Fibroblast of lung (primary cell): ENCODE measurements around the gene OR6B1. TPM values are rescaled to one million over a fixed set of nuclear protein-coding genes. Genes with fewer than 3 reads are reported as not detected.

Source experiments
- DNase-seq, 2 donors: peaks; one replicate each; pipeline versions ENCODE4 v3.0.0 to v3.0.0-alpha.2; 2010; ENCODE audit warnings: low read depth in 2 of 2
- H2AFZ ChIP-seq: 2 replicates; pipeline ENCODE4 v1.5.1; 2012; ENCODE audit warnings: low read length, control low read depth, inconsistent platforms
- H3K27ac ChIP-seq: 2 replicates; pipeline ENCODE4 v1.5.1; 2011; ENCODE audit warnings: low read length, control low read depth; ENCODE audit not compliant: insufficient read depth
- H3K27me3 ChIP-seq: 2 replicates; pipeline ENCODE4 v1.5.1; 2011; ENCODE audit warnings: mild to moderate bottlenecking, low read length; ENCODE audit not compliant: control insufficient read depth, insufficient read depth
- H3K36me3 ChIP-seq: 2 replicates; pipeline ENCODE4 v1.5.1; 2011; ENCODE audit warnings: low read length; ENCODE audit not compliant: control insufficient read depth, insufficient read depth
- H3K4me1 ChIP-seq: 2 replicates; pipeline ENCODE4 v1.5.1; 2011; ENCODE audit warnings: low read length; ENCODE audit not compliant: control insufficient read depth, insufficient read depth; ENCODE audit errors: extremely low read depth
- H3K4me2 ChIP-seq: 2 replicates; pipeline ENCODE4 v1.5.1; 2011; ENCODE audit warnings: low read length, control low read depth; ENCODE audit not compliant: insufficient read depth; ENCODE audit errors: extremely low read depth
- H3K4me3 ChIP-seq, 4 experiments: fragments of 200-600 bp in 1 of 4; sonication (generic) in 1 of 4; replicated peaks in 1 of 4; 2 replicates each; pipeline ENCODE4 v1.5.1; 2011 to 2016; ENCODE audit warnings: low read length in 4 of 4, low read depth in 3 of 4, mild to moderate bottlenecking in 3 of 4, control low read depth in 2 of 4, inconsistent platforms in 1 of 4, mixed read lengths in 1 of 4; ENCODE audit not compliant: insufficient read depth in 1 of 4; ENCODE audit errors: control extremely low read depth in 1 of 4
- H3K79me2 ChIP-seq: 2 replicates; pipeline ENCODE4 v1.5.1; 2012; ENCODE audit warnings: mild to moderate bottlenecking, low read length, inconsistent platforms; ENCODE audit not compliant: control insufficient read depth, insufficient read depth
- H3K9ac ChIP-seq: 2 replicates; pipeline ENCODE4 v1.5.1; 2011; ENCODE audit warnings: mild to moderate bottlenecking, low read length, control low read depth; ENCODE audit not compliant: insufficient read depth
- H3K9me3 ChIP-seq: 2 replicates; pipeline ENCODE4 v1.5.1; 2012; ENCODE audit warnings: low read depth, low read length; ENCODE audit not compliant: control insufficient read depth, insufficient read depth
- H4K20me1 ChIP-seq: 2 replicates; pipeline ENCODE4 v1.5.1; 2011; ENCODE audit warnings: low read length; ENCODE audit not compliant: control insufficient read depth, insufficient read depth; ENCODE audit errors: extremely low read depth
- EZH2 ChIP-seq: IDR thresholded peaks from 2 replicates; pipeline ENCODE4 v1.5.1; 2012; ENCODE audit warnings: low read length, control low read depth, mild to moderate bottlenecking; ENCODE audit errors: missing control alignments
- polyA minus RNA-seq: library from RNA; depleted of rRNA, polyadenylated mRNA; stranded (reverse); fragments of >200 nt; gene quantifications from 2 replicates; pipeline ENCODE4 v1.2.3, GENCODE V29; 2011; ENCODE audit warnings: low replicate concordance
- polyA plus RNA-seq, 2 donors: library from polyadenylated mRNA; depleted of rRNA in 1 of 2; stranded (reverse) in 1 of 2; unstranded in 1 of 2; fragments of >200 nt; gene quantifications; 2 replicates each; pipeline ENCODE4 v1.2.1, GENCODE V29; 2011 to 2012; ENCODE audit warnings: missing spikeins in 1 of 2
- total RNA-seq: library from RNA; depleted of rRNA; stranded (reverse); fragments of >200 nt; gene quantifications from 2 replicates; pipeline ENCODE4 v1.2.1, GENCODE V29; 2014
- TF ChIP-seq, protein P1 (sequence below), 2 donors: IDR thresholded peaks in 1 of 2; conservative IDR thresholded peaks in 1 of 2; 1 replicate in 1 of 2; 2 replicates in 1 of 2; pipeline ENCODE4 v1.5.1; 2011 to 2012; ENCODE audit warnings: low read length in 2 of 2, control low read depth in 1 of 2, inconsistent platforms in 1 of 2, low read depth in 1 of 2, mild to moderate bottlenecking in 1 of 2

The OR6B1 gene
- total RNA-seq (not detected in 2 replicates), polyA plus RNA-seq (not detected in 2 replicates), polyA minus RNA-seq (not detected in 2 replicates)
- not detected in 2 replicates for polyA plus RNA-seq (2012)

GRCh38 chr7:144000020-144000419, at the start of gene OR6B1:
Gene OR6B1 (plus strand): TSS chr7:144000320. CDS start chr7:144003997, 3,677 bp downstream.
- Histone ChIP-seq H3K9ac (no peak within 1 kb of the TSS), H3K36me3 (no peaks in the 10 kb centered on the region), H3K4me3 (no peak within 1 kb of the TSS), H3K27me3 (no peaks in the 10 kb centered on the region), H3K4me1 (no peaks in the 10 kb centered on the region), H3K79me2 (no peaks in the 10 kb centered on the region), H4K20me1 (no peaks in the 10 kb centered on the region), H3K4me2 (peak within 1 kb of the TSS; percentile 1), H3K9me3 (no peaks in the 10 kb centered on the region), H2AFZ (no peak within 1 kb of the TSS), H3K27ac (no peak within 1 kb of the TSS)
- DNase-seq: no peak
- TF ChIP-seq EZH2: no peak
- TF ChIP-seq, protein P1, sequence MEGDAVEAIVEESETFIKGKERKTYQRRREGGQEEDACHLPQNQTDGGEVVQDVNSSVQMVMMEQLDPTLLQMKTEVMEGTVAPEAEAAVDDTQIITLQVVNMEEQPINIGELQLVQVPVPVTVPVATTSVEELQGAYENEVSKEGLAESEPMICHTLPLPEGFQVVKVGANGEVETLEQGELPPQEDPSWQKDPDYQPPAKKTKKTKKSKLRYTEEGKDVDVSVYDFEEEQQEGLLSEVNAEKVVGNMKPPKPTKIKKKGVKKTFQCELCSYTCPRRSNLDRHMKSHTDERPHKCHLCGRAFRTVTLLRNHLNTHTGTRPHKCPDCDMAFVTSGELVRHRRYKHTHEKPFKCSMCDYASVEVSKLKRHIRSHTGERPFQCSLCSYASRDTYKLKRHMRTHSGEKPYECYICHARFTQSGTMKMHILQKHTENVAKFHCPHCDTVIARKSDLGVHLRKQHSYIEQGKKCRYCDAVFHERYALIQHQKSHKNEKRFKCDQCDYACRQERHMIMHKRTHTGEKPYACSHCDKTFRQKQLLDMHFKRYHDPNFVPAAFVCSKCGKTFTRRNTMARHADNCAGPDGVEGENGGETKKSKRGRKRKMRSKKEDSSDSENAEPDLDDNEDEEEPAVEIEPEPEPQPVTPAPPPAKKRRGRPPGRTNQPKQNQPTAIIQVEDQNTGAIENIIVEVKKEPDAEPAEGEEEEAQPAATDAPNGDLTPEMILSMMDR (conservative IDR thresholded peaks at IDR 0.05 in 1 of 2, IDR thresholded peaks at IDR 0.05 in 1 of 2; ENCODE audit: low read depth in 1 of 2, low read length in 2 of 2): no peak

GRCh38 chr7:143953421-143953820, 46.7 kb upstream of the OR6B1 start:
- H2AFZ ChIP-seq: no peak overlapping the region
- no peak for DNase-seq

DNA sequence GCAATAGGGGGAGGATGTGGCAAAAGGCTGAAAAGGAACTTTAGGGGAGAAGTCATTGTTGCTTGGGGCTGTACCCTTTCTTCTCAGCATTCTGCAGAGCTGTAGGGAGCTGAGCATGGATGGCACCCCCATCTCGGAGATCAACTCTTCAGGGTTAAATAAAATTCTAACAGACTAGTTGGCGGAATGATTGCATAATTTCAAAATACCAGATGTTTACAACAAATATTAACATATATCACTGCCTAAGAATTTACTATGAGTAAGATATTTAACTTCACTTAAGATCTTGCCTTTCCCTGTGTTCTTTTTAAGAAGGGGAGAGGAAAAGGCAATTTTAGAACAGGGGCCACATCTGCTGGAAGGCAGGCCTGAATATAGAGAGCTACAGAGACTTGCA, 46.0 kb upstream of the OR6B1 start:
- no peak for DNase-seq
- H4K20me1 ChIP-seq: no peaks in the 10 kb centered on the region
- no peak overlapping the region for H3K4me3 ChIP-seq
- no peaks in the 10 kb centered on the region for H3K4me1 ChIP-seq
- H3K36me3 ChIP-seq: no peaks in the 10 kb centered on the region
- H3K27me3 ChIP-seq: no peaks in the 10 kb centered on the region
- TF ChIP-seq, protein P1 (conservative IDR thresholded peaks at IDR 0.05 in 1 of 2, IDR thresholded peaks at IDR 0.05 in 1 of 2; ENCODE audit: low read depth in 1 of 2, low read length in 2 of 2): no peak
- no peak for TF ChIP-seq EZH2
- no peak overlapping the region for H2AFZ ChIP-seq
- H3K9me3 ChIP-seq: no peaks in the 10 kb centered on the region
- H3K4me2 ChIP-seq: no peak overlapping the region
- no peak overlapping the region for H3K27ac ChIP-seq
- no peaks in the 10 kb centered on the region for H3K79me2 ChIP-seq
- H3K9ac ChIP-seq: no peak overlapping the region

More at GRCh38 chr7:143953421-143953820, 46.7 kb upstream of the OR6B1 start:
- Histone ChIP-seq H4K20me1 (no peaks in the 10 kb centered on the region), H3K4me1 (no peaks in the 10 kb centered on the region), H3K4me3 (no peak overlapping the region), H3K4me2 (no peak overlapping the region), H3K27me3 (no peaks in the 10 kb centered on the region), H3K9me3 (no peaks in the 10 kb centered on the region), H3K79me2 (no peaks in the 10 kb centered on the region), H3K36me3 (no peaks in the 10 kb centered on the region), H3K27ac (no peak overlapping the region), H3K9ac (no peak overlapping the region)
- TF ChIP-seq, protein P1 (conservative IDR thresholded peaks at IDR 0.05 in 1 of 2, IDR thresholded peaks at IDR 0.05 in 1 of 2; ENCODE audit: low read depth in 1 of 2, low read length in 2 of 2): no peak
- no peak for TF ChIP-seq EZH2
